GM19025 (cell line): Measurements from ENCODE around the gene ARHGAP4.

Experiments
- ATAC-seq: cut with Tn5 transposase; IDR thresholded peaks from one replicate; pipeline ENCODE4 v1.9.1; 2021; ENCODE audit warnings: mild to moderate bottlenecking, low read depth, moderate library complexity; ENCODE audit not compliant: unreplicated experiment

The ARHGAP4 gene

DNA sequence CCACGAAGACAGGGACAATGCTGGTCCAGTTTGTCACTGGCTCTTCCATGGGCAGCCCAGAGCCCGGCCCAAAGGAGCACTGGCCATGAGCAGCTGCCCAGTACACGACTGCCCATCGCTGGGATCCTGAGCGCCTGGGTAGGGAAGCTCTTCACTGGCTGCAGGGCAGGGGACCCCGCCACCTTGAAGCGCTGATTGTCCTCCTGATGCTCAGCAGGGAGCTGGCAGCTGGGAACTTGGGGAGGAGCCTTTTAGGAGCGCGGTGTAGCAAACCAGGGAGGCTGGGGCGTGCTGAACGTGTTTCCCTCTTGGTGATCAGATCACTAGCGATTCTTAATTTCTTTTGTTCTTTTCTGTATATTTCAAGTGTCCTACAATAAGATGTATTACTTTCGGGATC is 41.9 kb downstream of the ARHGAP4 start:
- ATAC-seq = no peak

DNA sequence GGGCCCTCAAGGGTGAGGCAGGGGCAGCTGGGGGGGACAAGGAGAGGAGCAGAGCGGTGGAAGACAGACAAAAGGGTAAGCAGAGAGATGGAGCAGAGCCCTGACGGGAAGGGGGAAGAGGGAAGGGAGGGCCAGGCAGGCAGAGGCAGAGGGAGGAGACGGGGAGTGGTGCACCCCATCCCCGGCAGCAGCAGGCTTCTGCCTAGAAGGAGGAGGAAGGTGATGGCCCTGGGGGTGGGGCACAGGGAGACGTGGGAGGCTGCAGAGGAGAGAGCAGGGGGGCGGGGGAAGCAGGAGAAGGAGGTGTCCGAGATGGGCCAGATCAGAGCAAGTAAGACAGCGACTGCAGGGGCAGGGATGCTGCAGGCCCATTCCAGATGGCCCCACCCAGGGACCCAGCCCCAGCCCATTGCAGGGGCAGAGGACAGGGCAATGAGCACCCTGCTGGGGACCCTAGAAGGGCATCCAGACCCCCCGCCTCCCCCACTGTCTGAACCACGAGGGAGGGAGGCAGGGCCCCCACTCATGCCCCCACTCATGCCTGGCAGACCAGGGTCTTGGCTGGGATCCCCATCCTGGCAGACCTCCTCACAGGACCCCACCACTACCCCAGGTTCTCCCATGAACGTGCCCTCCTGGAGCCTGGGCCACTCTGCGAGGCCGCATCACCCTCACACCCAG is 42.8 kb downstream of the ARHGAP4 start:
- ATAC-seq = no peak

DNA sequence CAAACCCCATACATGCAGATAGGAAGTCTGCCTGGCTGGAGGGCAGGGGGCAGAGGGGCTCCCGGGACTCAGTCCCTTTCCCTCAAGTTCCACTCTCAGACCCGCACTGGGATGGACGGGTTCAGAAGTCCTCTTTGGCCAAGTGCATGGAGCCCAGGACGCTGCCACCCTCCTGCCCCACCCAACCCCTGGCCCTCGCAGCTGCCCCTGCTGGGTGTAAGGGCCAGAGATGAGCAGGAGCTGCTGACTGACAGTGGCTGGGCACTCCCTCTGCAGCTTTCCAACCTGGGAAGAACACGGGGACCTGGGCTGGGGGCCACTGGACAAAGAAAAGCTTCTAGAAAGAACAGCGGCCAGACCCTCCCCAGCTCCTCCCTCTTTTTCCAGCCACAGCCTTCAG is 43.5 kb downstream of the ARHGAP4 start:
- no peak for ATAC-seq

DNA sequence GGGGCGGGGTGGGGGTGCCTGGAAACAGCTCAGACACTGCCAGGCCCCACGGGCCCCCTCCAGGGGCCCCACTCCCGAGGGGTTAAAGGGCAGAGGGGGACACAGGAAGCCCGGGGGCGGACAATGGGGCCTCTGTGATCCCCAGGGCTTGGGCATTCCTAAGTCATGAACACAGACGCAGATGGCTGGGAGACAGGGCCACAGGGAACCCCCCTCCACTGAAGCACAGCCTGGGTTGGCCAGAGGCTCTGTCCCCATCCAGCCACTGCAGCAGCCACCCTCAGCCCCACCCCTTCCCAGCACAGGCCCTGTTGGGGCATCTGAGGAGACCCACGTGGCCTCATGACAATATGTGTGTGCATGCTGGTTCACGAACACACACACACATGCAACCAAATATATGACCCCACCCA is 44.0 kb downstream of the ARHGAP4 start:
- ATAC-seq = no peak

DNA sequence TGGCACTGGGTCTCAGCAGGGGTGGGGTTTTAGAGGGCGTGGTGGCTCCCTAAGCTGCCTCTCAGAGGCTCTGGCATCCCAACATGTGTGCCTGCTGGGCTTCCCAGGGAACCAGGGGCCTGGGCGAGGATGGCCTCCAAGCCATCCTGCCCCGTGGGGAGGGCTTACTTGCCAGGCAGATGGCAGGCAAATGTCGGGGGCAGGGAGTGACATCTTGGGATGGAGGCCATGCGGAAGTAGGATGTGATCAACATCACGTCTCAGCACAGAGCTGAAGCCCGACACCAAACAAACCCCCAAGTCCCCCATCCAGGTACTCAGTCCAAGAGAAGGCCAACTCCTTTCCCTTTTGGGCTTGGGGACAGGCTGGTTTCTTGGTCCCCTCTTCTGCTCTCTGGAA is 44.8 kb downstream of the ARHGAP4 start:
- ATAC-seq = no peak

DNA sequence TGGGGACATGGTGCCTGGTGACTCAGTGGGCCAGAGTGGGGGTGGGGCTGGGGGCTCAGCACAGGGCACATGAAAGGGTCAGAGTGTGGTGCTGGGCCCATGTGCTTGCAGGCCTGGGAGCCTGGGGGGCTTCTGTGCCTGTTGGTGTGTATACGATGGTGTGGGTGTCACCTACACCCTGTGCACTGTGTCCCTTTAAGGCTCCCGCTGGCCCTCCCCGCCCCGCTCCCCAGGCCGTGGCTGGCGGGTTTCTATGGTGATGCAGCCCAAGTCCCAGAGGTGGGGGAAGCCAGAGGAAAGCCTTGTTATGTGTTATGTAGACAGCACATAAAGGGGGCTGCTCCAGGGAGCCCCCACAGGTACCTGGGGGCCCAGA is 45.6 kb downstream of the ARHGAP4 start:
- no peak for ATAC-seq

DNA sequence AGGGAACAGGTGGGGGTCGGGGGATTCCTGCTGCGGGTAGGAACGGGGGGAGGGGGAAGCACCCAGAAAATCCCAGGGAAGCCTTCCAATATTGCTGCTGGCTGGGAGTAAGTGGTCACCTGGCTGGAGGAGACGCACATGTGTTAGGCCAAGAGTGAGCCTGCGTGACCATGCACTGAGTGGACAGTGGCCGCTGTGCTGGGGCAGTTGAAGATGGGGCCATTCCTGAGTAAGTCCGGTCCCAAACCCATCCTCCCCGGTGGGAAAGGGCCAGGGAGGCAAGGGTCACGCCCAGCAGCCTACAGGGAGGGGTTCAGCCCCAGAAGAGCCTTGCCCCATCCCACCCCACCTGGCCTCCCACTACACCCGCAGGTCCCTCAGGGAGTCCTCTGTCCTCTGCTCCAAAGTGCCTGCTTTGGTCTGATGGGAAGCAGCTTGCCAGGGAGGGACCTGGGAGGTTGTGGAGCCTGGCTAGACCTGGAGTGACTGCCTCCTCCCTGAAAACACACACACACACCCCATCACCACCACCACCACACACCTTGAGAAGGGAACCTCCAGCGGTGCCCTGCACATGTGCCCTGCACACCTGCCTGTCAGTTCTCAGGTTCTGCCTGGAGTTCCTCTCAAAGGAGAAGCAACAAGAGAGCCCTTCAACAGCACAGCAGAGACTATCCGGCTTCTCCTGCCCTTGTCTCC is 46.2 kb downstream of the ARHGAP4 start:
- ATAC-seq = no peak

DNA sequence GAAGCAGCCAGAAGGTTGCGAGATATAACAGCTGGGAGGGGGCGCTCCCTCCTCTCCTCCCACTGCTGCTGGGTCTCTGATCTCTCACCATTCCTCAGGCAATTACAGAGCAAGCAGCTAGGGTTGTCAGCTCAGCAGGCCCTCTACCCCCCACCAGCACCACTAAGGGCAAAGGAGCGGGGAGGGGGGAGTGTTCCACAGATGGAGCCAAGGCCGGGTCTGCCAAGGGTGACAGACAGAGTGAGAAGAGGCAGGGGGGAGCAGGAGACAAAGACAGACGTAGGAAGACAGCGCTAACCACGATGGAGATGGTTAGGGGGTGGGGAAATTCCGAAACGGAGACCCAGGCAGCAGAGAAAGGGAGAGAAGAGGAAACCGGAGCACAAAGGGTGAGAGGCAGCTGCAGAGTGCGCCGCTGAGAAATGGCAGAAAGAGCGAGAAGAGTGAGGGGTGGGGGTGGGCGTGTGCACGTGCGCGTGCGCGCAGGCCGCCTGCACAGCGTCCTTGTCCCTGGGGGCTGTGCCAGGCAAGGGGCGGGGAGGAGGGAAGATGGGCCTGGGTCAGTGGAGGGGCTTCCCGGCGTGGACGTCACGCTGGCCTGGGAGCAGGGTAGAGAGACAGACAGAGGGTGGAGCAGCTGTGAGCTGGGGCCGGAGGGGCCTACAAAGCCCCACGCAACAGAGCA is 47.0 kb downstream of the ARHGAP4 start:
- no peak for ATAC-seq

DNA sequence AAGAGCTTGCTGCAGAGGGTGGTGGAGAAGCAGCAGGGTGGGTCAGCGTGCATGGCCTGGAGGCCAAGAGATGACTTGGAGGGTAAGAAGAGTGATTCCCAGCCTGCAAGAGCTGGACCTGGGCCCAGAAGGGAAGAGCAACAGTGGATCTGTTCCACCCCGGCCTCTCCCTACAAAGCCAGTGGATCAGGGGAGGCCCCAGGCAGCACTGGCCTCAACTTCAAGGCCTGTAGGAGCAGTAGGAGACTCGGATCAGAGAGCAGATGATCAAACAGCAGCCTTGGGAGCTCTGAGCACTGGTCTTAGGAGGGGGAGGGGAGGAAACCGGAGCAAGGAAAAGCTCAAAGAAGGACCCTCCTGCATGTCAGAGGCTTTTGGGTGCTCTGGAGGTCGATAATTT is 47.7 kb downstream of the ARHGAP4 start:
- ATAC-seq = no peak

DNA sequence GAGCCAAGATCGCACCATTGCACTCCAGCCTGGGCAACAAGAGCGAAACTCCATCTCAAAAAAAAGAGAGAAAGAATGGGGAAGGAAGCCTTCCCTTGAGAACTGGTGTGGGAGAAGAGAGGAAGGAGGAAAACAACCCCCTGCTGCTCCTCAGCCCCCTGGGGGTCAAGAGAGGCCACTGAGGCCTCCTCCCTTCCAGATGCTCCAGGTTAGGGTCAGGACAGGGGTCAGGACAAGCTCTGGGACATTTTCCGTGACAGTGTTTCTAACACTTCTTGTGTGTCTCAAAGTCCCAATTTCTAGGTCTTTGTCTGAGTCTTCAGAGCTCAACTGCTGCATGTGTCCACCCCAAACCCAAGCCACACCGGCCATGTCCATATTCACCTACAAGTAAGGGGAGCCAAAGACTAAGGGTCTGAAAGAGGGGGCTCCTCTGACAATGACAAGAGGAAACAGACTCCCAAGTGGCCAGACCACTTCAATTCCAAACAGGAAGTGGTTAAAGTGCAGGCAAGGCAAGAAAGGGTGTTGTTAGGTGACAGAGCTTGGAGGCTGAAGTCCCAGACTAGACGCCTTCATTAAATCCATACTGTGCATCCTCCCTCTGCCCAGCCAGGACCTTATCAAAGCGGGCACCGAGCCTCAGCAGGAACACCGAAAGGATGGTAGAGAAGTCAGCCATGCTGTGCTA is 48.3 kb downstream of the ARHGAP4 start:
- no peak for ATAC-seq

DNA sequence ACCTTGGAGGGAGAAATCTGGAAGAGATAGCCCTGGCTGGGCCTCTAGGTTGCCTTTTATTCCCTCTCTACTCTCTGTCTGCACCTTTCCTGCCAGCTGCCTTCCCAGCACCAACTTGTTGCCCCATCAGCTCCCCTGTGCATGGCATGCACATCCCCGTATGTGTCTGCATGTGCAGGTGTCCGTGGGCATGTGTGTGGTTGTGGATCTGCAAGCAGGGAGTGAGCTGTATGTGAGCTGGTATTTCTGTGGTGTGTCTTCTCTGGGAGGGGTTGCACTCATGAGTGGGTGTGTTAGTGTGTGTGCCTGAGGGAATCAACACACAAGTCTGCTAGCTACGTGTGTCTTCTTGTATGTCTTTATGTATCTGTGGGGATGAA is 50.0 kb downstream of the ARHGAP4 start:
- no peak for ATAC-seq

DNA sequence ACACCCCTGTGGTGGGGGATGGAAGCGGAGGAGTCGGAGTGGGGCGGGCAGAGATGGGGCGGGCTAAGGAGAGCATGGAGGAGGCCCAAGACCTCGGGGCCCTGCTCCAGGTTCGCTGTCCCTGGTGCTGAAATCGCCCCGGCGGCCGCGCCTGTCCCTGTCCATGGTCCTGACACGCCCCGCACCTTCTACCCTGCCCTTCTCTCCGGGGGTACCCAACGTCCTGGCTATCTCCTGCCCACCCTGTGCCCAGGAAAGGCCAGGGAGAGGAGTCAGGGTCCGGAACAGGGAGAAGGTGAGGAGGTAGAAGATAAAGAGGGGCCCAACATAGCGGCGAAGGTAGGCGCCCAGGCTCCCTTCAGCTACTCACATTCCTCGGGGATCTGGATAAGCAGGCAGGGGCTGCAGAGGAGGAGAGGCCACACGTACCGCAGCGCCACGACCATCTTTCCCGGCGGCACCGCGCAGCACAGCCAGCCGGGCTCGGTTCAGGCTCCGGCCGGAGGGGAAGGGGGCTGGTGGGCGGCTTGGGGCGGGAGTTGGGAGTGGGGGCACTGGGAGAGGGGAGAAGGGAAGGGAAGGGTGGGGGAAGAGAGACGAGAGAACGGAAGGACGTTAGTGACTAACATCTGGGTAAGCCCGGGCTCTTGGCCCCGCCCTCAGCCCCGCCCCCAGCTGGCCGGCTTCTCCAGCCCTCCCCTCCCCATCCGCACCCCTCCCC is 50.5 kb downstream of the ARHGAP4 start:
- ATAC-seq = no peak

DNA sequence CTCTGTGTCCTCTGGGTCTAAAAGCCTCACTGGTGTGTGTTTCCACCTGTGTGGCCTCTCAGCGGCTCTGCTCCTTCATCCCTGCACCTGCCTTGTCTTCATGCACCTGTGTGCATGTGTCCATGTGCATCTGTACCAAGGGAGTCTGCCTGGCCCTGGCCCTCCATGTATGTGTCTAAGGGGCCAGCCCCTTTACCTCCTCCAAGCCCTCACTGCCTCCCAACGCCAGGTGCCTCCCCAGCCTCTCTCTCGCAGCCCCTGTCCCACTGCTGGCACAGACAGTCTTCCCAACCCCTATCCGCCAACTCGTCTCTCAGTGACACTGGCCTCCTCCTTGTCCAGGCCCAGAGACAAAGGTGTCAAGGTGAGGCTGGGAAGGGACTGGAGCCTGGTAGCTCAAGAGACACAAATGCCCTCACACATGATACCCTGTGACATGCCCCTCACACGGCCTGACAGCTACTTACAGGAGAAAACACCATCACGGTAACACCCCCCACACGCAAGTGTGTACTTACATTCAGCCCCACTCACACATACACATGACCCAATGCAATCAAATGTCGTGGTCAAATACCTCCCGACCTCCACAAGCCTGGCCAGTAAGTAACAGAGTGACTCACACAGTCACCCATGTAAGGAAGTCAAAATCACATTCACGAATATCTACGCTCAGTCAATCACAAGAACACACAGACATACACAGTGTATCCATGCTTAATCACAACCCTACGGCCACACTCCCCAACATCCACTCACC is 51.5 kb downstream of the ARHGAP4 start:
- no peak for ATAC-seq

DNA sequence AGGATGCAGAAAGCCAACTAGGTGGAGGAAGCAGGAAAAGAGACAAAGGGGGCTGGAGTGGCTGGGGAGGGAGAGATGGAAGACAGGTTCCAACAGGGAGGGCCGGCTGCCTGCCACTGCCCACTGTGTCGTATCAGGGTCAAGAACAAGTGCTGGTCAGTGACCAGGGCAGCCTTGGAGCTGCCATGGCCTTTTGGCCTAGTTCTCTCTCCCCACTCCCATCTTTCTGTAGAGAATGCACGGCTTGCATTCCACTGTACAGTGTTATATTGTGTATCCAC is 52.0 kb downstream of the ARHGAP4 start:
- no peak for ATAC-seq

DNA sequence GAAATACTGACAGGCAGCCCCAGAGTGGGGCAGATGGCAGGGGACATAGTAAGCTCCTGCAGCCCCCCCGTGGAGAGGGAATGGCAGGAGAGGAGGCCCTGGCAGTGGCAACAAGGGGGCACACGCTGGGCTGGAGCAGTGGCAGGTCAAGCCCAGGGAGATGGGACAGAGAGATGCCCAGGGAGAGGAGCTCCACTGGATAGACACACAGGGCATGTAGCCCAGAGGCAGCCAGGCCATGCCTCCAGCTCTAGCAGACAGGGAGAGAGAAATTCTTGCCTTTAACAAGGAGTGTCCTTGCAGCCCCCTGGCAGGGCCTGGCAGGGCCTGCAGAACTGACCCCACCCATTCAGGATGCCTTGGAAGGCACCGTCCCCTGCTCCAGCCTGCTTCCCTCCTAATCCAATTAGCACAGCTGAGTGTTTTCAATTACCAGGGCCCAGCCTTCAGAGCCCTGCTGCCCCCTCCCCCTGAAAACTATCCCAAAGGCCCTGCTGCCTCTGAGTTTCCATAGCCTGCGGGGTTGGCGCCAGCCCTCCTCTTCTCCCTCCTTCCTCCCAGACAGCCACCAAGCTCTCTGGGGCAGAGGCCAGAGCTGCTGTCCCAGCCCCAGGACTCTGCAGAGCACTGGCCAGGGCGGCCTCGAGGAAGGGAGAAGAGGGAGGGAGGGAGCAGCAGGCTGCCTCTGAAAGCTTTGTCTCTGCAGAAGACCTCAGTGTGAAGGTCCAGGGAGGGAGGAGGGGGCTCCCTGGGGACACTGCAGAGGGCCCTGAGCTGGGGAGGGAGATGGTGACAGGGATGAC is 52.6 kb downstream of the ARHGAP4 start:
- no peak for ATAC-seq

DNA sequence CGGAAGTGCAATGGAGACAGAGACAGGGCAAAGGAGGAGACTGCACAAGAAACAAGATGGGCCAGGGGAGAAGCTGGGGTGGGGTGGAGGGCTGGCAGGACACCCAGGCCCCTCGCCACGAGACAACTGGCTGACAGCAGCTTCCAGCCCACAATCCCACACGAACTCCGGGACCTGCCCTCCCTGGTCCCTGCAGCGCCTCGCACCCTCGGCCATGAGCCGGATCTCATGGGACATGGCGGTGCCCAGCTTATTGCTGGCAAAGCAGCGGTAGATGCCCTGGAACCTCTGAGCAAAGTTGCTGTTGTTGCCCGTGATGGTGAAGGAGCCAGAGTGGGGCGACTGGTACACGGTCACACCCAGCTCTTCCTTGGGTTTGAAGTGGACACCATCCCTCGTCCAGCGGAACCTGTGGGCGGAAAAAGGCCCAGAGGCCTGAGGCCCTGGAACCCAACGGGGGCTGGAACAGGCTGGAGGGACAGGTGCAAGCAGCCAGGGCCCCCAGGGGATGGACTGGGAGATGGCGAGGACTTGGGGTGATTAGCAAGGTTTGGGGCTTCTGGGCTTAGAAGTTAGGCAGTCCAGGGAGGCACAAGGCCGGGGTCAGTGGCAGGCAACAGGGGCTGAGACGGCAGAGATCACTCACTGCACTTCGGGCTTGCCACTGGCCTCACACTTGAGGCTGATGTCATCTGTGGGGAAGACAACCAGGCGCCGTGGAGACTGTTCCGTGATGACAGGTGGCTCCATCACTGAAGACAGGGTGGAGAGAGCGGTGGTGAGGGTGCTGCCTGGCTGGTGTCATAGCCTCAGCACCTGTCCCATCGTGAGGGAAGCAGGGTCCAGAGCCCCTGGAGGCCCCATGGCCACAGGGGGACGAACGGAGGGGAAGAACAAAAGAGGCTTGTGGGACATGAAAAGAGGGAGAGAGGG is 53.9 kb downstream of the ARHGAP4 start:
- ATAC-seq = no peak

DNA sequence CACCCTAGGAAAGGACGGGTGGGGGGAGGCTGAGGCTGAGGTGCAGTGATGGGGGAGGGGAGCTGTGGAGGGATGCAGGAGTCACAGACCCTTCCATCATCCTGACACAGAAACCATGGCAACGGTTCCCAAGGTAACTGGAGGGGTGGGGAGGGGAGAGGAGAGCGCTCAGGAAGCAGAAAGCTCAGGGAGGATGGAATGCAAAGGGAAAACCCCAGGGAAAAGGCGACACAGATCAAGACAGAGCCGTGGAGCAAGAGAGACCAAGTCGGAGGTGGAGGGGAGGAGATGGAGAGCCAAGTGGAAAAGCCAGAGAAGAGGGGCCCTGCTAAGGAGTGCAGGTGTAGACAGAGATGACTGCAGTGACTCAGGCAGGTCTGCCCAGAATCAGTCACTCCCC is 54.6 kb downstream of the ARHGAP4 start:
- no peak for ATAC-seq

DNA sequence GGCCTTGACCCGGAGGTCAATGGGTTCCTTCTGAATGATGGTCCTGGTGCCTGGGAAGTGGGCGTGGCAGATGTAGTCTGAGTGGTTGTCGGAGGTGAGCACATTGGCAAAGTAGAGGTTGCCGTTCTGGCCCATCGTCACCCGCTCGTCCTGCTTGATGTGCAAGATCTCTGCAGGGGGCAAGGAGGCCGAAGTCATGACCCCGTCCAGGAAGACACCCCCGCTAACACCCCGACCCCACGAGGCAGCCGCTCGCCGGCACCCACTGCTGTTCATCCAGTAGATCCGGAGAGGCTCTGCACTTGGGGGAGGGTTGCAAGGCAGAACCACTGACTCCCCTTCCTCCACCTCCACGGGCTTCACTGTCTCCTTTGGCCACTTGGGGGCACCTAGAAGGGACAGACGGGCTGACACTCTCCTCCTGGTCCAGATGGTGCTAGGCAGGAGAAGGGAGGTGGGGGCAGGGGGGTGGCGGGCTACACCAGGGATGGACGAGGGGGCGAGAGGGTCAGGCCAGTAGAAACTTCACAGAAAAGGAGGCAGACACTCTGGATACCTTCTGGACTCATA is 55.2 kb downstream of the ARHGAP4 start:
- ATAC-seq = no peak
